SK-N-SH (cell line): Measurements from ENCODE around the gene RBP3. TPM values are rescaled to one million over a fixed set of nuclear protein-coding genes. Genes with fewer than 3 reads are reported as not detected.

ENCODE experiments used
- CTCF ChIA-PET: fragments of 300-600, 350-600 bp; formaldehyde crosslinking; extraction: SDS; loops from one replicate; lab custom pipeline; 2021; lab: Yijun Ruan, JAX
- POLR2A ChIA-PET: fragments of 350-600 bp; sonication (Branson Sonifier 250); formaldehyde crosslinking; extraction: SDS; loops from one replicate; lab custom pipeline; 2020; ENCODE audit warnings: antibody characterized with exemption, inconsistent platforms; lab: Yijun Ruan, JAX
- DNase-seq: peaks from one replicate; pipeline ENCODE4 v3.0.0; 2012
- H2AFZ ChIP-seq: fragments of 200-600 bp; sonication (generic); 2 replicates; pipeline ENCODE4 v1.8.1; 2016; ENCODE audit warnings: antibody characterized with exemption, mild to moderate bottlenecking, low read depth
- H3F3A ChIP-seq: fragments of 200-600 bp; sonication (generic); replicated peaks from 2 replicates; pipeline ENCODE3; 2016; ENCODE audit warnings: antibody characterized with exemption, mild to moderate bottlenecking; ENCODE audit not compliant: insufficient read depth
- H3K27ac ChIP-seq, 2 experiments: fragments of 200-500 bp in 1 of 2; fragments of 200-600 bp in 1 of 2; sonication (Bioruptor generic) in 1 of 2; sonication (generic), shearing (Covaris generic) in 1 of 2; 2 replicates each; pipeline versions ENCODE4 v1.5.1 to v1.6.1; 2014 to 2016; ENCODE audit warnings: low read depth in 2 of 2, inconsistent platforms in 1 of 2, low read length in 1 of 2, mild to moderate bottlenecking in 1 of 2, mixed read lengths in 1 of 2
- H3K27me3 ChIP-seq: fragments of 200-600 bp; sonication (generic), shearing (Covaris generic); 2 replicates; pipeline ENCODE4 v1.6.1; 2016; ENCODE audit warnings: mixed run types; ENCODE audit not compliant: insufficient read depth
- H3K36me3 ChIP-seq, 2 experiments: fragments of 200-500 bp in 1 of 2; fragments of 200-600 bp in 1 of 2; sonication (Bioruptor generic) in 1 of 2; sonication (generic) in 1 of 2; replicated peaks in 1 of 2; 2 replicates each; pipeline versions ENCODE3 to v1.5.1; 2014 to 2016; ENCODE audit warnings: low read length in 1 of 2, mild to moderate bottlenecking in 1 of 2; ENCODE audit not compliant: insufficient read depth in 2 of 2, control insufficient read depth in 1 of 2
- H3K4me1 ChIP-seq, 2 experiments: fragments of 200-500 bp in 1 of 2; fragments of 200-600 bp in 1 of 2; sonication (Bioruptor generic) in 1 of 2; sonication (generic), shearing (Covaris generic) in 1 of 2; 2 replicates each; pipeline versions ENCODE4 v1.5.1 to v1.6.1; 2014 to 2016; ENCODE audit warnings: low read depth in 1 of 2, low read length in 1 of 2, mixed run types in 1 of 2; ENCODE audit not compliant: insufficient read depth in 2 of 2, control insufficient read depth in 1 of 2
- H3K4me2 ChIP-seq: fragments of 200-600 bp; sonication (generic), shearing (Covaris generic); 2 replicates; pipeline ENCODE4 v1.6.1; 2017; ENCODE audit warnings: mixed run types
- H3K4me3 ChIP-seq, 2 experiments: fragments of 200-500 bp in 1 of 2; fragments of 200-600 bp in 1 of 2; sonication (Bioruptor generic) in 1 of 2; sonication (generic), shearing (Covaris generic) in 1 of 2; 2 replicates each; pipeline versions ENCODE4 v1.5.1 to v1.8.1; 2014 to 2016; ENCODE audit warnings: low read depth in 2 of 2, inconsistent platforms in 1 of 2, low read length in 1 of 2, mild to moderate bottlenecking in 1 of 2, mixed read lengths in 1 of 2, moderate library complexity in 1 of 2
- H3K79me2 ChIP-seq: fragments of 200-600 bp; sonication (generic); 2 replicates; pipeline ENCODE4 v1.8.1; 2017; ENCODE audit warnings: mild to moderate bottlenecking; ENCODE audit not compliant: insufficient read depth
- H3K9ac ChIP-seq: fragments of 200-600 bp; sonication (generic); 2 replicates; pipeline ENCODE4 v1.6.1; 2017; ENCODE audit warnings: mixed run types
- H3K9me2 ChIP-seq: fragments of 200-600 bp; sonication (generic); 2 replicates; pipeline ENCODE4 v1.6.1; 2017; ENCODE audit warnings: mixed run types
- H3K9me3 ChIP-seq: fragments of 200-600 bp; sonication (generic); 2 replicates; pipeline ENCODE4 v1.6.1; 2017; ENCODE audit warnings: mixed run types, mild to moderate bottlenecking, moderate library complexity
- H4K20me1 ChIP-seq: fragments of 200-600 bp; sonication (generic); 2 replicates; pipeline ENCODE4 v1.6.1; 2017; ENCODE audit warnings: mild to moderate bottlenecking, mixed run types; ENCODE audit not compliant: insufficient read depth
- EP300 ChIP-seq, 2 experiments: IDR thresholded peaks; 2 replicates each; pipeline versions ENCODE4 v1.4.0 to v1.6.1; 2012; ENCODE audit warnings: borderline replicate concordance in 1 of 2, low read depth in 1 of 2, low read length in 1 of 2
- FOXJ3 ChIP-seq: sonication (generic); formaldehyde crosslinking; IDR thresholded peaks from 2 replicates; pipeline ENCODE4 v1.5.1; 2020; ENCODE audit warnings: mild to moderate bottlenecking, missing genetic modification reagents
- GABPA ChIP-seq: IDR thresholded peaks from 2 replicates; pipeline ENCODE4 v1.4.0; 2012; ENCODE audit warnings: low read depth, mild to moderate bottlenecking
- JUND ChIP-seq: IDR thresholded peaks from 2 replicates; pipeline ENCODE4 v1.4.0; 2012
- MEF2A ChIP-seq: IDR thresholded peaks from 2 replicates; pipeline ENCODE4 v1.4.0; 2012; ENCODE audit warnings: low read depth, borderline replicate concordance
- NFIC ChIP-seq: IDR thresholded peaks from 2 replicates; pipeline ENCODE4 v1.4.0; 2012; ENCODE audit warnings: borderline replicate concordance
- NRF1 ChIP-seq: IDR thresholded peaks from 2 replicates; pipeline ENCODE4 v1.6.1; 2012; ENCODE audit warnings: low read depth, mild to moderate bottlenecking, low read length
- RAD21 ChIP-seq: IDR thresholded peaks from 2 replicates; pipeline ENCODE4 v1.6.1; 2012; ENCODE audit warnings: mild to moderate bottlenecking, low read length
- RFX5 ChIP-seq: IDR thresholded peaks from 2 replicates; pipeline ENCODE4 v1.6.1; 2012; ENCODE audit warnings: mild to moderate bottlenecking, improper control_type of control experiment, low read length
- RXRA ChIP-seq: IDR thresholded peaks from 2 replicates; pipeline ENCODE4 v1.4.0; 2012; ENCODE audit warnings: low read depth, mild to moderate bottlenecking, borderline replicate concordance
- SIN3A ChIP-seq: IDR thresholded peaks from 2 replicates; pipeline ENCODE4 v1.6.1; 2012; ENCODE audit warnings: low read depth, mild to moderate bottlenecking, low read length, moderate library complexity, borderline replicate concordance
- SMC3 ChIP-seq: IDR thresholded peaks from 2 replicates; pipeline ENCODE4 v1.6.1; 2012; ENCODE audit warnings: low read depth, low read length, improper control_type of control experiment
- TAF1 ChIP-seq: IDR thresholded peaks from 2 replicates; pipeline ENCODE4 v1.6.1; 2012; ENCODE audit warnings: low read depth, mild to moderate bottlenecking, low read length, moderate library complexity, borderline replicate concordance
- ZBTB33 ChIP-seq: IDR thresholded peaks from 2 replicates; pipeline ENCODE4 v1.4.0; 2012; ENCODE audit warnings: low read depth, borderline replicate concordance
- WGBS: methylation state at CpG from one replicate; pipeline ENCODE4 v1.1.6; 2017; ENCODE audit warnings: low lambda C conversion rate; 5-methylcytosine and 5-hydroxymethylcytosine counted together
- polyA plus RNA-seq, 3 experiments: library from polyadenylated mRNA; depleted of rRNA; stranded (reverse); fragments of >200 nt; gene quantifications; 2 replicates each; pipeline ENCODE4 v1.2.3, GENCODE V29; 2012

The RBP3 gene
- polyA plus RNA-seq, 1 of the 3 experiments (the other 2 are of a cell fraction) = not detected

DNA sequence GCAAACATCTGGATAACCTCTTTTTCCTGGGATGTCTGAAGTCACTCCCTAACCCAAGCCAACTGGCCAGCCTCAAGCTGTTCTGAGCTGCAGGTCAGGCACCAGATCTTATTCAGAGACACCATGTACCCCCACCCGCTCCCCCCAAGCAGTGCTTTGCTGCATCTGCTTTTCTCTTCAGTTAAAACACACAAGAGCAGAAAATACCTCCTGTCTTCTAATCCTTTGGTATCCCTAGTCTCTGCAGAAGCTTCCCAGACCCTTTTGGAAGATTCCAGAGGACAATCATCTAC is 32.9 kb downstream of the RBP3 start:
- no peak overlapping the region for H3K4me3 ChIP-seq
- TF ChIP-seq ZBTB33 = no peak
- peaks cover 0 to 38% of the 10 kb centered on the region in 2 experiments; a peak in 2 of 4 replicates for H3K4me1 ChIP-seq
- H3K9ac ChIP-seq = no peak overlapping the region
- H2AFZ ChIP-seq = no peak overlapping the region
- ChIA-PET POLR2A (no interaction called here), CTCF (interaction anchor here (2.6 kb wide), 1 partner anchor 41 kb away, joined by 8 read pairs; no protein-coding TSS in a partner anchor)
- H3K9me2 ChIP-seq = no peaks in the 10 kb centered on the region
- WGBS = 54% methylated on average over 1 of the region's 1 CpG
- H3F3A ChIP-seq = no peaks in the 10 kb centered on the region
- no peaks in the 10 kb centered on the region for H3K36me3 ChIP-seq
- no peak overlapping the region for H3K27ac ChIP-seq
- H4K20me1 ChIP-seq = no peaks in the 10 kb centered on the region
- H3K4me2 ChIP-seq = no peak overlapping the region
- peak; percentile 7 for DNase-seq
- no peaks in the 10 kb centered on the region for H3K9me3 ChIP-seq
- no peaks in the 10 kb centered on the region for H3K79me2 ChIP-seq
- no peaks in the 10 kb centered on the region for H3K27me3 ChIP-seq

DNA sequence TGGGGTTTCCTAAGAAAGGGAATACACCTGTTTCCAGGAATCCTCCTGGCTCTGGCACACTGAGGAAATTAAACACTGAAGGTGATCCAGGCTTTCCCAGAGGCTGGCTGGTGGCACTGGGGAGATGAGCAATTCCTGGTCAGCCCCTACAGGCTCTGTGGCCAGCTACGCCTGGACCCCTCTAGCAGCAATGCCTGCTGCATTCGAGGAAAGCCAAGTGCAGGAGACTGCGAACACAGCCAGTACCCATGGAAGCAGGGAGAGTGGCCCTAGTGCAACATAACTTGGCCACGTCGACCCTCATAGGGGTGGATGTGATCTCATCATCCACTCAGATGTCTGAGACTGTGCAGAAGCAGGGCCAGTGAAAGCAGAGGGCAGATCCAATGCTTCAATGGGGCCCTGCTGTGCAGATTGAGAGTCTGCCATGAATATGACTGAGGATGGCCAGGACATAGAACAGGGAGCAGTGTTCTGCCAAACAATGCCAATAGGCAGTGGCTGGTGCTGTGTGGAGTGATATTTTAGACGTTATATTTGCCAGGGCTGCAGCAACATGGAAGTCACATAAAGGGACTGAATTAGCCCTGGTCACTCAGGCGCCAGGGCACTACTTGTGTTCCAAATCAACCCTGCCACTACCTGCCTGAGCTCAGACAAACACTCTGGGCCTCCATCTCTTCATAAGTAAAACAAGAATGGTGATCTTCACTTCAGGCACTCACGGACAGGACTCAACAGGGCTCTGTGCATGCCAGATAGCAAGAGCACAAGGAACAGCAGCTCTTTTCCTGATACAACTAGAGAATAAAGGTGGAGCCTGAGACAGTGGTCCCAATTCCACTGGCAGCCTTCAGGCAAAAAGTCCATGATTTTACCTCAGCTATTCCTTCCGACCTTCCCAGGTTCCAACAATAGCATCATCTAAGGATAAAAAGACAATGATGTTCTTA is 33.5 kb downstream of the RBP3 start:
- peak; percentile 7 for DNase-seq
- H3K4me3 ChIP-seq = no peak overlapping the region
- peaks cover 0 to 33% of the 10 kb centered on the region in 2 experiments; a peak in 2 of 4 replicates for H3K4me1 ChIP-seq
- no peak overlapping the region for H3K4me2 ChIP-seq
- H4K20me1 ChIP-seq = no peaks in the 10 kb centered on the region
- no peaks in the 10 kb centered on the region for H3F3A ChIP-seq
- TF ChIP-seq TAF1 (no peak), RFX5 (no peak), ZBTB33 (no peak), MEF2A (no peak), NRF1 (no peak), JUND (no peak), FOXJ3 (no peak), GABPA (no peak), RXRA (no peak), EP300 (IDR thresholded peaks at IDR 0.05; ENCODE audit: borderline replicate concordance in 1 of 2, low read depth in 1 of 2, low read length in 1 of 2) (no peak), SIN3A (no peak), RAD21 (no peak), SMC3 (no peak), NFIC (no peak)
- TF ChIP-seq, all 33 proteins: peak for 0
- Histone ChIP-seq H3K36me3 (no peaks in the 10 kb centered on the region), H3K9ac (no peak overlapping the region), H3K27me3 (no peaks in the 10 kb centered on the region), H3K79me2 (no peaks in the 10 kb centered on the region), H3K27ac (no peak overlapping the region), H3K9me3 (no peaks in the 10 kb centered on the region), H3K9me2 (no peaks in the 10 kb centered on the region), H2AFZ (no peak overlapping the region)
- CTCF ChIA-PET = interaction anchor here (1.2 to 2.6 kb wide), 2 partner anchors 20 to 42 kb away, joined by 3 to 8 read pairs; no protein-coding TSS in a partner anchor
- WGBS = 76% methylated on average over 9 of the region's 9 CpGs
- POLR2A ChIA-PET = no interaction called here
